Bronchial epithelial cell (primary cell): Measurements from ENCODE around the gene CHCT1. TPM values are rescaled to one million over a fixed set of nuclear protein-coding genes. Genes with fewer than 3 reads are reported as not detected.
"Not testable (repeated sequence)": the region's sequence is repeated elsewhere in the genome, so short reads cannot be mapped to it uniquely, and the experiment has no call there.

Source experiments
- DNase-seq: peaks from one replicate; pipeline ENCODE4 v3.0.0-alpha.2; 2010; ENCODE audit warnings: low read depth
- FAIRE-seq: peaks from 2 replicates; lab custom pipeline; 2011; peaks lifted over from hg19 to GRCh38; lab: Jason Lieb, UNC
- H3K27me3 ChIP-seq: 2 replicates; pipeline ENCODE4 v1.5.1; 2011; ENCODE audit warnings: low read length; ENCODE audit not compliant: control insufficient read depth, insufficient read depth
- H3K36me3 ChIP-seq: 2 replicates; pipeline ENCODE4 v1.5.1; 2011; ENCODE audit warnings: low read length; ENCODE audit not compliant: control insufficient read depth, insufficient read depth
- H3K4me3 ChIP-seq: 2 replicates; pipeline ENCODE4 v1.5.1; 2011; ENCODE audit warnings: mild to moderate bottlenecking, low read depth, low read length, control low read depth
- total RNA-seq: library from RNA; depleted of rRNA; stranded (reverse); fragments of >200 nt; gene quantifications from 2 replicates; pipeline ENCODE4 v1.2.1, GENCODE V29; 2014
- TF ChIP-seq, protein P1 (sequence below): IDR thresholded peaks from 2 replicates; pipeline ENCODE4 v1.5.1; 2011; ENCODE audit warnings: mild to moderate bottlenecking, moderate library complexity, low read length, control low read depth, inconsistent platforms; ENCODE audit not compliant: insufficient read depth, severe bottlenecking

The CHCT1 gene
- total RNA-seq, 1 donor from 2014 or later = not detected

- FAIRE-seq (no peak), DNase-seq (peak; percentile 18)
- Histone ChIP-seq H3K4me3 (peak overlapping the region; percentile 39), H3K27me3 (peaks cover 2% of the 10 kb centered on the region), H3K36me3 (no peaks in the 10 kb centered on the region)
- TF ChIP-seq, protein P1, sequence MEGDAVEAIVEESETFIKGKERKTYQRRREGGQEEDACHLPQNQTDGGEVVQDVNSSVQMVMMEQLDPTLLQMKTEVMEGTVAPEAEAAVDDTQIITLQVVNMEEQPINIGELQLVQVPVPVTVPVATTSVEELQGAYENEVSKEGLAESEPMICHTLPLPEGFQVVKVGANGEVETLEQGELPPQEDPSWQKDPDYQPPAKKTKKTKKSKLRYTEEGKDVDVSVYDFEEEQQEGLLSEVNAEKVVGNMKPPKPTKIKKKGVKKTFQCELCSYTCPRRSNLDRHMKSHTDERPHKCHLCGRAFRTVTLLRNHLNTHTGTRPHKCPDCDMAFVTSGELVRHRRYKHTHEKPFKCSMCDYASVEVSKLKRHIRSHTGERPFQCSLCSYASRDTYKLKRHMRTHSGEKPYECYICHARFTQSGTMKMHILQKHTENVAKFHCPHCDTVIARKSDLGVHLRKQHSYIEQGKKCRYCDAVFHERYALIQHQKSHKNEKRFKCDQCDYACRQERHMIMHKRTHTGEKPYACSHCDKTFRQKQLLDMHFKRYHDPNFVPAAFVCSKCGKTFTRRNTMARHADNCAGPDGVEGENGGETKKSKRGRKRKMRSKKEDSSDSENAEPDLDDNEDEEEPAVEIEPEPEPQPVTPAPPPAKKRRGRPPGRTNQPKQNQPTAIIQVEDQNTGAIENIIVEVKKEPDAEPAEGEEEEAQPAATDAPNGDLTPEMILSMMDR = peak; percentile 72
Observed at GRCh38 chr17:60421273-60422161, 772 bp upstream of the CHCT1 start.

DNA sequence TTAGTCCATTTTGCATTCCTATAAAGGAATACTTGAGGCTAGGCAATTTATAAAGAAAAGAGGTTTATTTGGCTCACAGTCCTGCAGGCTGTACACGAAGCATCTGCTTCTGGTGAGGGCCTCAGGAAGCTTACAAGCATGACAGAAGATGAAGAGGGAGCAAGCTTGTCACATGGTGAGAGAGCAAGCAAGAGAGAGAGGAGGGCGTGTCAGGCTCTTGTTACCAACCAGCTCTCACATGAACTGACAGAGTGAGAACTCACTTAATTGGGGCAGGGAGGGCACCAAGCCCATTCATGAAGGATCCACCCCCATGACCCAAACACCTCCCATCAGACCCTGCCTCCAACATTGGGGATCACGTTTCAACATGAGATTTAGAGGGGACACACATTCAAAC lies 1.6 kb downstream of the CHCT1 start:
- Histone ChIP-seq H3K4me3 (no peak overlapping the region), H3K27me3 (peaks cover 2% of the 10 kb centered on the region), H3K36me3 (no peaks in the 10 kb centered on the region)
- FAIRE-seq = no peak
- no peak for DNase-seq
- TF ChIP-seq, protein P1 = no peak

GRCh38 chr17:60425626-60426025 lies 3.3 kb downstream of the CHCT1 start:
- H3K27me3 ChIP-seq = peaks cover 2% of the 10 kb centered on the region
- DNase-seq (no peak), FAIRE-seq (no peak)
- H3K36me3 ChIP-seq = no peaks in the 10 kb centered on the region
- H3K4me3 ChIP-seq = no peak overlapping the region
- TF ChIP-seq, protein P1 = no peak

- DNase-seq (no peak), FAIRE-seq (no peak)
- no peak overlapping the region for H3K4me3 ChIP-seq
- H3K27me3 ChIP-seq = peaks cover 2% of the 10 kb centered on the region
- H3K36me3 ChIP-seq = no peaks in the 10 kb centered on the region
- TF ChIP-seq, protein P1 = no peak
Observed at GRCh38 chr17:60426596-60426995, 4.3 kb downstream of the CHCT1 start.

DNA sequence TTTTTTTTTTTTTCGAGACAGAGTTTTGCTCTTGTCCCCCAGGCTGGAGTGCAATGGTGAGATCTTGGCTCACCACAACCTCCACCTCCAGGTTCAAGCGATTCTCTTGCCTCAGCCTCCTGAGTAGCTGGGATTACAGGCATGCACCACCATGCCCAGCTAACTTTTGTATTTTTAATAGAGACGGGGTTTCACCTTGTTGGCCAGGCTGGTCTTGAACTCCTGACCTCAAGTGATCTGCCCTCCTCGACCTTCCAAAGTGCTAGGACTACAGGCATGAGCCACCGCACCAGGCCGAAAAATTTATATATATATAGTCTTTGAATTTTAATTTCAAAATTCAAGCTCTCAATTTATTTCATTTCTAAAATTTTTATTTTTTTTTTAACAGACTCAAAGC lies 6.2 kb downstream of the CHCT1 start:
- FAIRE-seq, H3K36me3 ChIP-seq, DNase-seq, H3K27me3 ChIP-seq, H3K4me3 ChIP-seq: not testable (repeated sequence)

DNA sequence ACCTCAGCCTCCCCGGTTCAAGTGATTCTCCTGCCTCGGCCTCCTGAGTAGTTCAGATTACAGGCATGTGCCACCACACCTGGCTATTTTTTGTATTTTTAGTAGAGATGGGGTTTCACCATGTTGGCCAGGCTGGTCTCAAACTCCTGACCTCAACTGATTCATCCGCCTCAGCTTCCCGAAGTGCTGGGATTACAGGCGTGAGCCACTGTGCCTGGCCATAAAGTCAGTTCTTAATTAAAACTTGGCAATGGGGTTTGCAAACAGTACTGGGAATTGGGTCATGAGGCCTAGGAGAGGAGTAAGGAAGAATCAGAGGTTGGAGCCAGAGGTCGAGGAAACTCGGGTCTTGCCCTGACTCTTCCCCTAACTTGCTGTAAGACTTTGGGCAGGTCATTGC lies 8.3 kb downstream of the CHCT1 start:
- not testable (repeated sequence) for H3K36me3 ChIP-seq, FAIRE-seq, DNase-seq

DNA sequence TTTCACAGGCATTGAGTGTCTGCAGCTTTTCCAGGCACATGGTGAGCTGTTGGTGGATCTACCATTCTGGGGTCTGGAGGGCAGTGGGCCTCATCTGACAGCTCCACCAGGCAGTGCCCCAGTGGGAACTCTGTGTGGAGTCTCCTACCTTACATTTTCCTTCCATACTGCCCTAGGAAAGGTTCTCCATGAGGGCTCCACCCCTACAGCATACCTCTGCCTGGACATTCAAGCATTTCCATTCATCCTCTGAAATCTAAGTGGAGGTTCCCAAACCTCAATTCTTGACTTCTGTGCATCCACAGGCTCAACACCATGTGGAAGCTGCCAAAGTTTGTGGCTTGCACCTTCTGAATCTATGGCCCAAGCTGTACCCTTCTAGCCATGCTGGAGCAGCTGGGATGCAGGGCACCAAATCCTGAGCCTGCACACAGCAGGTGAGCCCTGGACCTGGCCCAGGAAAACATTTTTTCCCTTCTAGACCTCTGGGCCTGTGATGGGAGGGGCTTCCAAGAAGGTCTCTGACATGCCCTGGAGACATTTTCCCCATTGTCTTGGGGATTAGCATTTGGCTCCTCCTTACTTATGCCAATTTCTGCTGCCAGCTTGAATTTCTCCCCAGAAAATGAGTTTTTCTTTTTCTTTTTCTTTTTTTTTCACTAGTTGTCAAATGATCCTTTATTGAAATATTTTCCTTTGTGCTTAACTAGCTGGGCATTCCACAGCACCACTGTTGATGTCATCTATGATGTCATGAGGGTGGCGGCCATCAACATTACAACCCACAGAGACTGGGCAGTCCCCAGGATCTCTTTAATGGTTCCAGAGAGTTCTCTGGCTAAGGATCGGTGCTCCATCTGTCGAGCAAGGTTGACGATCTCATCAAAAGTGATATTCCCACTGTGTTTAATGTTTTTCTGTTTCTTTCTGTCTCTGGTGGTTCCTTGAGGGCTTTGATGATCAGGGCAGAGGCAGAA lies 11.0 kb downstream of the CHCT1 start:
- FAIRE-seq, H3K4me3 ChIP-seq, DNase-seq, H3K36me3 ChIP-seq, H3K27me3 ChIP-seq: not testable (repeated sequence)

More for the DNA sequence above, 8.3 kb downstream of the CHCT1 start:
- not testable (repeated sequence) for H3K4me3 ChIP-seq, H3K27me3 ChIP-seq
